Skeletal muscle satellite cell (primary cell): ENCODE data around the gene PNMA6E.
"Not testable (repeated sequence)": the region's sequence is repeated elsewhere in the genome, so short reads cannot be mapped to it uniquely, and the experiment has no call there.

Experiments used
- H3K27me3 ChIP-seq: 2 replicates; pipeline ENCODE4 v1.7.0; 2013; ENCODE audit warnings: low read length; ENCODE audit not compliant: control insufficient read depth, insufficient read depth
- H3K36me3 ChIP-seq: 2 replicates; pipeline ENCODE4 v1.7.0; 2013; ENCODE audit warnings: mild to moderate bottlenecking, control low read depth, low read length; ENCODE audit not compliant: insufficient read depth
- H3K4me1 ChIP-seq: 2 replicates; pipeline ENCODE4 v1.7.0; 2013; ENCODE audit warnings: low read length; ENCODE audit not compliant: control insufficient read depth, insufficient read depth
- H3K4me2 ChIP-seq: 2 replicates; pipeline ENCODE4 v1.7.0; 2013; ENCODE audit warnings: mild to moderate bottlenecking, low read length
- H3K4me3 ChIP-seq: 2 replicates; pipeline ENCODE4 v1.7.0; 2013; ENCODE audit warnings: low read length
- H3K9ac ChIP-seq: 2 replicates; pipeline ENCODE4 v1.7.0; 2013; ENCODE audit warnings: mild to moderate bottlenecking, low read depth, low read length, moderate library complexity
- H3K9me3 ChIP-seq: replicated peaks from 2 replicates; pipeline ENCODE4 v1.7.0; 2013; ENCODE audit warnings: mild to moderate bottlenecking, control low read depth, low read length

Gene PNMA6E

DNA sequence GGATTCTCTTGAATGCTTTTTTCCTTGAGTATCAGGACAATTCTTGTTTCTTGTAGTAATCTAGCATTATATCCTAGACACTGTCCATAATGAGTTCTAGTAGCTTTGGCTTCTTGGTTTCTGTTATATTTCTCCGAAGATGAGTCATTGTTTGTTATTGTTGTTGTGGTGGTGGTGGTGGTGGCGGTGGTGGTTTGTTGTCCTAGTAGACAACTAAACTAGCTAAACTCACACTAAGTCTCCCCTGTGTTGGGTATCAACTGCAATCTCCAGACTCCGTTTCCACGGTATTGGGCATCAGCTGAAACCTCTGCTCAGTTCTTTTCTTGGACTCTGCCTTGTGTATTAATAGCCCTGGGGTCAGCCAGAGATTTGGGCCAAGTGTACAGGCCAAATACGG, 3.2 kb upstream of the PNMA6E start:
- H3K4me1 ChIP-seq, H3K9me3 ChIP-seq, H3K9ac ChIP-seq, H3K4me2 ChIP-seq, H3K4me3 ChIP-seq, H3K36me3 ChIP-seq, H3K27me3 ChIP-seq: not testable (repeated sequence)

DNA sequence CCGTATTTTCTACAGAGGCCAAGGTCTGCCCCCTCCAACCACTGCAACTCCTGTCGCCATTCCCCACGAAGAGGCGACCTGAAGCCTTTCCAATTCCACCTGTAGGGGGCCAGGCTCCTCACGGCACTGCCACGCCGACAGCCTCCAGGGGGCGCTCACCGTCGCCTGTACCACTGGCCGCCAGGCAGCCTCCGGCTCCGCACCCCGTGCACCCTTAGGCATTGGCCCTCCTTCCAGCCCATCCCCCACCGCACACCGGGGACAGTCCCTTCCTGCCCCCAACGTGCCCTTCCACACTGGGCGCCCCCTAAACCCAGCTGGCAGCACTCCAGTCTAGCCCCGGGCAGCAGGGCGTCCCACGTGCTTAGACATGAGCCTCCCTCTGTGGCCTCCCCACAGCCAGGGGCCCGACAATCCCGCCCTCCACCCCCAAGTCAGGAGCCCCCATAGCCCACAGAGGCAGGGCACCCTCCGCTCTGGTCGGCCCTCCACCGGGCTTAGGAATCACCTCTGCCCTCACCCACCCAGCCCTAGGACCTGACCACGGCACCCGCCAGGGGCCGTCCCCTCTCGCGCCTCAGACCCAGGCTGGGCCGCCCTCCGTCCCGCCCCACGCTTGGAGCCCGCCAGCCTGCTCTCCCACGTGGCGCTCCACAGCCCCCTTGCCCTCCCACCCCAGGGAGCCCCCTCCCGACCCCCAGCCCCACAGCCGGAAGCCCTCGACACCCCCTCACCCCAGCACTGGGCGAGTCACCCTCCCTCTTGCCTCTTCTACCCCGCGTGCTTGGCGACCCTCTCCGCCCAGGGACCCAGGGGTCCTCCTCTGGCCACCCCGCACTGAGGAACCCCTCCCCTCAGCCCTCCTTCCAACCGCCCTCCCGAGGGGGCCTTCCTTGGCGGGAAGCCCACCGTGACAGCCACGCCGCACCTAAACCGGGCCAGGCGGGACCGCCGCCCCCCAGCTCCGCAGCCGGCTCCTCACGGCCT, 711 bp downstream of the PNMA6E start:
- no peak overlapping the region for H3K4me3 ChIP-seq
- peaks cover 4% of the 10 kb centered on the region for H3K9me3 ChIP-seq
- H3K9ac ChIP-seq, result no peak overlapping the region
- H3K27me3 ChIP-seq, result no peaks in the 10 kb centered on the region
- no peak overlapping the region for H3K4me2 ChIP-seq
- no peaks in the 10 kb centered on the region for H3K36me3 ChIP-seq
- H3K4me1 ChIP-seq, result no peaks in the 10 kb centered on the region

DNA sequence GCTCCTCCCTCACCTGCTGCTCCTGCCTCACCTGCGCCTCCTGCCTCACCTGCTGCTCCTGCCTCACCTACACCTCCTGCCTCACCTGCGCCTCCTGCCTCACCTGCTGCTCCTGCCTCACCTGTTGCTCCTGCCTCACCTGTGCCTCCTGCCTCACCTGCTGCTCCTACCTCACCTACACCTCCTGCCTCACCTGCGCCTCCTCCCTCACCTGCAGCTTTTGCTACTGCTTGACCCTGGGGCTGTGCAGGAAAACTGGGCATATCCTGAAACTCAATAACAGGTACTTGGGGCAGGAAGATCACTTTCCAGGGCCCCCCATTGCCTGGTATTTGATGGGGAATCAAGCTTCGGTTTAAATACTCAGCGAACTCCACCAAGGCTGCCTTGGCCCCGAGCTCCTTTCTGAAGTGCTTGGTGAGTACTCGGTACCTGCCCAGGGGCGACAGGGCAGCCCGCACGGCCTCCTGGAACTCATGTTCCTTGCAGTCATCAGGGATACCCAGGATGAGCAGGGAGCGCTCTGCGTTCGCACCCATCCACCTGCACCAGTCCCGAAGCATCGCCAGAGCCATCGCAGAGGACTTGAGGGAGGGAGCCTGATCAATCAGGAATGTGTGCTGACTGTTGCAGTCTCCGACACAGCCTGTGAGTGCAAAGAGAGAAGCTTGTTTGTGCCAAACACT, 2.7 kb downstream of the PNMA6E start:
- Histone ChIP-seq H3K27me3 (no peaks in the 10 kb centered on the region), H3K36me3 (no peaks in the 10 kb centered on the region), H3K4me1 (no peaks in the 10 kb centered on the region), H3K9me3 (peaks cover 4% of the 10 kb centered on the region), H3K4me3 (no peak overlapping the region), H3K9ac (no peak overlapping the region), H3K4me2 (no peak overlapping the region)

DNA sequence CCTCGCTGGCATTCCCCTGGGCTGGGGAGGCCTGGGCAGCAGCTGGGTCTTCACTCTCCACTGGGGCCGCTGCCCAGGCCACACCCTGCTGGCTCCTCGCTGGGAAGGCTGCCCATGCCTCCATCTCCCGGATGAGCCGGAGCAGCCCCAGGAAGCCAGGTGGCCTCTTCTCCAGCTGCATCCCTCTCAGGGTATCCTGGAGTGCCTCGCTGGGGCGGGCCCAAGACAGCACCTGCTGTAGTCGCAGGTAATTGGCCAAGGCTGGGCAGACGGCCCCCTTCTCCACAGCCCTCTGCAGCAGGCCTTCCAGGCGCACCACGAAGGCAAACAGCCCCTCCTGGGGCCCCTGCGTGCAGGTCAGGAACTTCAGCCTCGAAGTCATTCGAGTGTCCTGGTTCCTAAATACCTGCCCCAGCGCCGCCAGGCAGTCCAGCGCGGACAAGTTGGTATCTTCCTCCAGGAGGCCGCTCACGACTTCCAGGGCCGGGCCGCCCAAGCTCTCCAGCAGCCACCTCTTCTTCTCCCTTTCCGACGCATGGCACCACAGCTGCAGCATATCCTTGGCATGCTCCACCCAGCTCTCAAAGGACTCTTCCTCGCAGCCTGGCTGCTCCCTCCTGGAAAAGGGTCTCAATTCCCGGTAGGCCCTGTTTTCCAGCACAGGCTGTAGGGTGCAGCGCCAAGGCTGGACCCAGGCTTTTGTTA, 3.7 kb downstream of the PNMA6E start:
- Histone ChIP-seq H3K4me3 (no peak overlapping the region), H3K36me3 (no peaks in the 10 kb centered on the region), H3K4me1 (no peaks in the 10 kb centered on the region), H3K9ac (no peak overlapping the region), H3K4me2 (no peak overlapping the region), H3K27me3 (no peaks in the 10 kb centered on the region), H3K9me3 (peaks cover 4% of the 10 kb centered on the region)

DNA sequence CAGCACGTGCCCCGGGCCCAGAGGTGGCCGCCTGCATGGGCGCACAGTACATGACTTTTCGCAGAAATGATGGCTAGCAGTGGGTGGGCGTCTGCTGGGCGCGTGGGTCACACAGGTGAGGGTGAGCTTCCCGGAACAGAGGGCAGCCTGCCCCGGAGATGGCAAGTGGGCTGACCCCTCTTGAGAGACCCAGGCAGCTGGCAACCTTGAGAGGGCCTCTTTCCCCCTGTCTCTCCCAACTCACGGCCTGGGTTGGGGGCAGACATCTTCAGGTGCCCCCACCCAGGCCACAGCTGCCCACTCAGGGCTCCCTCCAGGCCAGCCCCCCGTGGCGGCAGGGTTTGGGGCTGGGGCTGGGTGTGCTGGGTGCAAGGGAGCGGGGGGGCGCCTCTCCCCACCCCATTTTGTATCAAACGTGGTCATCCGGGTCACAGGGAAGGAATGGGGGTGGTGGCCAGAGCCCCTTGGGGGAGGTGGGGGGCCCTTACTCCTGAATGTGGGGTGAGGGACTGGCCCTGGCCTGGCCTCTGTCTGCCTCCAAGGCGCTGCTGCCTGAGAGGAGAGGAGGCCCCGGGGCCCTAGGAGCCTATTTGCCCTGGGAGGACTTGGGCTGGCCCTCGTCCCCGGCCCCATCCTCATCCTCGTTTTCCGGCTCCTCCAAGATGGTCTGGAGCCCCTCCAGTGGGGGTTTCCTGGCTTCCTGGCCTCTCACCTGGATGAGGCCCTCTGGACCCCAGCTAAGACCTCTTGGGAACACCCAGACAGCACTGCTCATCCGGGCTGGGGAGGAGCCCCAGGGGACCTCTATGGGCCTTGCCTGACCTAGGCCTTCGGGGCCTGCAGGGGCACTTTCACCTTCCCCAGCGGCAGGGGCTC, 4.6 kb downstream of the PNMA6E start:
- Histone ChIP-seq H3K4me3 (no peak overlapping the region), H3K27me3 (no peaks in the 10 kb centered on the region), H3K36me3 (no peaks in the 10 kb centered on the region), H3K9me3 (peaks cover 4% of the 10 kb centered on the region), H3K4me2 (no peak overlapping the region), H3K4me1 (no peaks in the 10 kb centered on the region), H3K9ac (no peak overlapping the region)

DNA sequence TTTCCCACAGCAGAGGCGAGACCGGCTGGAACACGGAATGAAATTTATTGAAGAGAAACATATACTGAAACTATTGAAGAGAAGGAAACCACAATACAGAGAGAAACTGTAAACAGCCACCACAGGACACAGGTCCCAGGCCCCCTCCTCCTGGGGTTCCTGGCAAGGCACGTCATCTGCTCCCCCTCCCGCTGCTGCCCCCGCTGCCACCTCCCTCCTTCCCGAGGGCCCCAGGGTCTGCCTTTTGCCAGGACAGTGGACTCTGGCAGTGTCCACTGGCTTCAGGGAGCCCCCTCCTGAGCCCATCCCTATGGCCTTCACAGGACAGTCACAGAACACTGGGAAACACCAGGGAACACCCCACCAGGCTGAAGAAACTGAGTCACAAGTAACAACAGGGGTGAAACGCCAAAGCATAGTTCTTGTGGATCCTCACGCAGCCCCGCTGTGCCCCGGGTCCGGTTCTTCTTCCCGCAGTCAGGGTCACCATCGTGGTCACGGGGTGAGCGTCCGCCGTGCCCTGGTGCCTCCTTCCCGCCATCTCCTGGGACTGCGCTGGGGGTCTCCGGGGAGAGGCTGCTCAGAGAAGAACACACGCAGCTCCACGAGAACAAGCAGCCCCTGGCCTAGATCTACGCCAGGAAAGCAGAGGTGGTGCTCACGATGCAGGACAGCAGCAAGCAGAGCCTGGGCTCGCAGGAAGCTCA, 5.4 kb downstream of the PNMA6E start:
- H3K4me1 ChIP-seq, result no peaks in the 10 kb centered on the region
- H3K4me3 ChIP-seq, result no peak overlapping the region
- no peak overlapping the region for H3K9ac ChIP-seq
- no peak overlapping the region for H3K4me2 ChIP-seq
- H3K9me3 ChIP-seq, result no peaks in the 10 kb centered on the region
- no peaks in the 10 kb centered on the region for H3K27me3 ChIP-seq
- H3K36me3 ChIP-seq, result no peaks in the 10 kb centered on the region

DNA sequence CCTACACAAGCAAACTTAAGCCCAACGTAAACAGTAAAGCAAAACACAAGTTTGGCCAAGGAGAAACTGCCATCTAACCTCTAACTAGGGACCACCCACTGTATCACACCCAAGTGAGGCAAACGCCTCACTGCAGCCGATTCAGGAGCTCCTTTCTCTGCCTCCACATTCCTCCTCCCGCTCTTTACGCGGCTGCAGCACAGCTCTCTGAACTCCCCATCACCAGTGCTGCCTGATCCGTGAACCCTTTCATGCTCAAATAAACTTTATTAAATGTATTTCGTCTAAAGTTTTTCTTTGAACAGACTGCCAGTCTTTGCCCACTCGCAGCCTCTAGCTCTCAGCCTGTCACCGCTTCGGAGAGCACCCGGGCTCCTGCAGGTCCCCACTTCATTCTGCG, 6.5 kb downstream of the PNMA6E start:
- Histone ChIP-seq H3K4me3 (no peak overlapping the region), H3K4me1 (no peaks in the 10 kb centered on the region), H3K36me3 (no peaks in the 10 kb centered on the region), H3K27me3 (no peaks in the 10 kb centered on the region), H3K9me3 (no peaks in the 10 kb centered on the region), H3K4me2 (no peak overlapping the region), H3K9ac (no peak overlapping the region)

DNA sequence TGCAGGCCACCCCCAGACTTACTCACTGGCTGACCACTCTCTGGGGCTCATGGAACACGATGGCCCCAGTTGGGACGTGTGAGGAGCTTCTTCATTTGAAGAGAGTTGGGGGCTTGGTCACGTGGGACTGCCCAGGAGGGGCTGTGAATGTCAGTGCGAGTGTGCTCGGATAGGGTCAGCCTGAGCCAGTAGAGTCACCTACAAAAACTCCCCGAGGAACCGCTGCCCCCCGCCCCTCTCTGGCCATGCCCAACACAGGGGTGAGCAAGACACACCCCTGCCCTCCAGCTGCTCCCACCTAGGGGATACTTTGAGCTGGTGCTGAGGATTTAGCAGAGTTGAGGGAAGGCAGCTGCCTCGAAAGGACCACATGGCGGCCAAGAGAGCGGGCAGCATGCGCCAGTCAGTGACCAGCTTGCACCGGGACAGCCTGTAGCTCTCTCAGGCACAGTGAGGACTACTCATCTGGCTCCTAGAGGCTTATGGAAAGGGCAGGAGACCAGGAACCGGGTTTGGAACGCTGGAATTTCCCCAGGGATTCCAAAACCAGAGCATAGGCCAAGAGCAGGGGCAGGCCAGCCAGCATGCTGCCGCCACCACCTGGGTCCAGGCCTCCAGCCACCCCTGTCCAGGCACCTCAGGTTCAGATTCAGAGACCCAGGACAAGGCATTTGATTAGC, 8.4 kb downstream of the PNMA6E start:
- Histone ChIP-seq H3K4me2 (no peak overlapping the region), H3K36me3 (no peaks in the 10 kb centered on the region), H3K4me1 (no peaks in the 10 kb centered on the region), H3K9me3 (no peaks in the 10 kb centered on the region), H3K4me3 (no peak overlapping the region), H3K27me3 (no peaks in the 10 kb centered on the region), H3K9ac (no peak overlapping the region)

DNA sequence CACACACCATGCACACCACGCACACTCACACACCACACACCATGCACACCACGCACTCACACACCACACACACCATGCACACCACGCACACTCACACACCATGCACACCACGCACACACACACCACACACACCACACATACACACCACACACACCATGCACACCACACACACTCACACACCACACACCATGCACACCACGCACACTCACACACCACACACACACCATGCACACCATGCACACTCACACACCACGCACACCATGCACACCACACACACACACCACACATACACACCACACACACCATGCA, 11.7 kb downstream of the PNMA6E start:
- not testable (repeated sequence) for H3K4me3 ChIP-seq, H3K27me3 ChIP-seq, H3K9me3 ChIP-seq, H3K4me2 ChIP-seq, H3K4me1 ChIP-seq, H3K36me3 ChIP-seq, H3K9ac ChIP-seq

DNA sequence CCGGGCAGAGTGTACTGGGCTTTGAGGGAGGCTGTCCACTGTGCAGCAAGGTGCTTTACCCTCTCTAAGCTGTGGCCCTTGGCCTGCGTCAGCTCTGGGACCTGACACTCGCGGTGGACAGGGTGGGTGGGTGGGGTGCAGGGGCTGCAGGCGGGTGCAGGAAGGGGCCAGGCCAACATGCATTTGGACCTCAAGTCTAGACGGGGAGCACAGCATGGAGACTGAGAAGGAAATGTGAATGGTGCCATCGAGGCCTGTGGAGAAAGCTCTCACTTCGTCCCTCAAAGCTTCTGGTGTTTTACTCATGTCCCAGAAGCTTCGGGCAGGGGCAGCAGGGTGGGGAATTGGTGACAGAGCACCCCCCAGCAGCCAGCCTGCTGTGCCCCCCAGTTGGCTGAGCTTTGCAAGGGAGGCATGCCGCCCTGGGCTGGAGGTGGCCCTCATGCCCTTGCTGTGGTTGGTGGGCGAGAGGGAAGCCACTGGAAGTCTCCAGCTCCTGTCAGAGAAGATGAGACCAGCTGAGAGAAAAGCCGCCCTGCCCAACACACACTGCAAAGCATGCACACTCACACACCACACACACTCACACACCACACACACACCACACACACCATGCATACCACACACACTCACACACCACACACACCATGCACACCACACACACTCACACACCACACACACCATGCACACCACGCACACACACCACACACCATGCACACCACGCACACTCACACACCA, 12.3 kb downstream of the PNMA6E start:
- no peak overlapping the region for H3K4me3 ChIP-seq
- H3K4me1 ChIP-seq, result no peaks in the 10 kb centered on the region
- no peak overlapping the region for H3K9ac ChIP-seq
- H3K36me3 ChIP-seq, result no peaks in the 10 kb centered on the region
- H3K4me2 ChIP-seq, result no peak overlapping the region
- H3K9me3 ChIP-seq, result no peaks in the 10 kb centered on the region
- no peaks in the 10 kb centered on the region for H3K27me3 ChIP-seq
